Neural cell (in vitro differentiated cells): Measurements from ENCODE around the gene MAGIX. TPM values are rescaled to one million over a fixed set of nuclear protein-coding genes. Genes with fewer than 3 reads are reported as not detected.

Source experiments
- H2AFZ ChIP-seq: fragments of 200-600, 300-800 bp; sonication (generic), shearing (Covaris generic); 2 replicates; pipeline ENCODE4 v1.6.0; 2014; ENCODE audit warnings: low read depth, mild to moderate bottlenecking, antibody characterized with exemption, low read length, moderate library complexity
- H3F3A ChIP-seq: fragments of 200-600 bp; shearing (Covaris generic); 2 replicates; pipeline ENCODE4 v1.6.1; 2016; ENCODE audit warnings: mild to moderate bottlenecking, moderate library complexity, mixed read lengths, antibody characterized with exemption, low read length; ENCODE audit not compliant: insufficient read depth, poor library complexity, severe bottlenecking
- H3K27ac ChIP-seq: fragments of 200-600, 300-800 bp; sonication (generic), shearing (Covaris generic); 2 replicates; pipeline ENCODE4 v1.5.1; 2014; ENCODE audit warnings: mild to moderate bottlenecking, low read length, moderate library complexity
- H3K27me3 ChIP-seq: fragments of 300-800, 200-600 bp; sonication (generic), shearing (Covaris generic); 2 replicates; pipeline ENCODE4 v1.6.0; 2014; ENCODE audit warnings: mild to moderate bottlenecking, low read depth, low read length, moderate library complexity; ENCODE audit not compliant: insufficient read depth
- H3K36me3 ChIP-seq: fragments of 300-800, 200-600 bp; sonication (generic), shearing (Covaris generic); 2 replicates; pipeline ENCODE4 v1.5.1; 2014; ENCODE audit warnings: mild to moderate bottlenecking, antibody characterized with exemption, low read length, moderate library complexity; ENCODE audit not compliant: insufficient read depth
- H3K4me2 ChIP-seq: fragments of 300-800, 200-600 bp; sonication (generic), shearing (Covaris generic); 2 replicates; pipeline ENCODE4 v1.6.0; 2014; ENCODE audit warnings: mild to moderate bottlenecking, low read length
- H3K4me3 ChIP-seq: fragments of 300-800, 200-600 bp; sonication (generic), shearing (Covaris generic); 2 replicates; pipeline ENCODE4 v1.5.1; 2014; ENCODE audit warnings: mild to moderate bottlenecking, low read length, moderate library complexity
- H3K79me2 ChIP-seq: fragments of 200-600 bp; shearing (Covaris generic); replicated peaks from 2 replicates; pipeline ENCODE4 v1.6.0; 2014; ENCODE audit warnings: mild to moderate bottlenecking, low read length, moderate library complexity; ENCODE audit not compliant: insufficient read depth
- H3K9ac ChIP-seq: fragments of 300-800, 200-600 bp; sonication (generic), shearing (Covaris generic); 2 replicates; pipeline ENCODE4 v1.6.1; 2016; ENCODE audit warnings: mild to moderate bottlenecking, low read length, mixed read lengths
- H3K9me2 ChIP-seq: fragments of 200-600 bp; shearing (Covaris generic); 2 replicates; pipeline ENCODE4 v1.6.1; 2016; ENCODE audit warnings: mild to moderate bottlenecking, low read length, mixed read lengths; ENCODE audit not compliant: insufficient read depth
- H3K9me3 ChIP-seq: fragments of 200-600, 300-800 bp; sonication (generic), shearing (Covaris generic); 2 replicates; pipeline ENCODE4 v1.6.1; 2016; ENCODE audit warnings: mild to moderate bottlenecking, mixed run types, low read length, moderate library complexity, mixed read lengths
- H4K20me1 ChIP-seq: fragments of 200-600 bp; shearing (Covaris generic); 2 replicates; pipeline ENCODE4 v1.6.1; 2016; ENCODE audit warnings: mild to moderate bottlenecking, mixed run types; ENCODE audit not compliant: insufficient read depth
- CTCF ChIP-seq: fragments of 450-650 bp; IDR thresholded peaks from 2 replicates; pipeline ENCODE4 v1.5.1; 2014; ENCODE audit warnings: antibody characterized with exemption, mild to moderate bottlenecking, moderate library complexity; ENCODE audit not compliant: poor library complexity, severe bottlenecking
- EP300 ChIP-seq: fragments of 450-650 bp; conservative IDR thresholded peaks from 2 replicates; pipeline ENCODE4 v1.6.1; 2014; ENCODE audit warnings: antibody characterized with exemption, mild to moderate bottlenecking, moderate library complexity; ENCODE audit not compliant: poor library complexity, severe bottlenecking
- EZH2 ChIP-seq: fragments of 200-600, 300-800 bp; shearing (Covaris generic), sonication (generic); IDR thresholded peaks from 2 replicates; pipeline ENCODE4 v1.6.1; 2014; ENCODE audit warnings: antibody characterized with exemption, low read length, borderline replicate concordance, mild to moderate bottlenecking; ENCODE audit not compliant: insufficient read depth, poor library complexity, severe bottlenecking
- MXI1 ChIP-seq: fragments of 450-650 bp; conservative IDR thresholded peaks from 2 replicates; pipeline ENCODE4 v1.6.1; 2014; ENCODE audit warnings: antibody characterized with exemption, mild to moderate bottlenecking; ENCODE audit not compliant: poor library complexity, severe bottlenecking
- POLR2AphosphoS5 ChIP-seq: IDR thresholded peaks from 2 replicates; pipeline ENCODE4 v1.6.1; 2012
- RAD21 ChIP-seq: fragments of 450-650 bp; conservative IDR thresholded peaks from 2 replicates; pipeline ENCODE4 v1.6.1; 2014; ENCODE audit warnings: antibody characterized with exemption, mild to moderate bottlenecking, moderate library complexity
- REST ChIP-seq: IDR thresholded peaks from 2 replicates; pipeline ENCODE4 v1.6.1; 2012; ENCODE audit warnings: borderline replicate concordance
- SMC3 ChIP-seq: fragments of 450-650 bp; conservative IDR thresholded peaks from 2 replicates; pipeline ENCODE4 v1.6.1; 2014; ENCODE audit warnings: antibody characterized with exemption, mild to moderate bottlenecking, moderate library complexity; ENCODE audit not compliant: poor library complexity
- TAF1 ChIP-seq: IDR thresholded peaks from 2 replicates; pipeline ENCODE4 v1.6.1; 2012; ENCODE audit warnings: low read depth
- polyA plus RNA-seq: library from polyadenylated mRNA; depleted of rRNA; stranded (reverse); fragments of >200 nt; gene quantifications from 2 replicates; pipeline ENCODE4 v1.2.3, GENCODE V29; 2014

Gene MAGIX
- polyA plus RNA-seq, 1 donor from 2014 or later = 4.2 TPM

DNA sequence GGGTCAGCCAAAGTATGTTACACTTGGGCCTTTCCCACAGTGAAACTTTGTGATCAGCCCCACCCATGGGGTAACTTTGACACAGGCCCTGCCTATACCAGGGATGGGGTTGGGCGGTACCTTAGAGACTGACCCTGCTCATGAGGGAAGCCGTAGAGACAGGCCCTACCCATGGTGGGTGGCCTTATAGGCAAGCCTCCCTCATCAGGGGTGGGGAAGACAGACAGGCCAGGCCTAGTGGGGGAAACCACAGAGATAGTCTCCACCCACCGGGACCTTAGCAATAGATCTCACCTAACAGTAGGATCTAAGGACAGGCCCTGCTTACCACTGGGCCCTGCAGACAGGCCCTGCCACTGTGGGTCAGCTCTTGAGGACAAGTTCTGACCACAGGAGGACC, 16.0 kb downstream of the MAGIX start:
- no peak overlapping the region for H3K9ac ChIP-seq
- H4K20me1 ChIP-seq = no peaks in the 10 kb centered on the region
- no peaks in the 10 kb centered on the region for H3K9me2 ChIP-seq
- no peaks in the 10 kb centered on the region for H3K9me3 ChIP-seq
- no peak for TF ChIP-seq TAF1
- H3K4me3 ChIP-seq = no peak overlapping the region
- no peaks in the 10 kb centered on the region for H3F3A ChIP-seq
- H3K4me2 ChIP-seq = no peak overlapping the region
- no peak overlapping the region for H2AFZ ChIP-seq
- H3K36me3 ChIP-seq = no peaks in the 10 kb centered on the region
- H3K27me3 ChIP-seq = no peaks in the 10 kb centered on the region
- no peak overlapping the region for H3K27ac ChIP-seq
- H3K79me2 ChIP-seq = no peaks in the 10 kb centered on the region

GRCh38 chrX:49179358-49179757, 16.8 kb downstream of the MAGIX start:
- no peaks in the 10 kb centered on the region for H4K20me1 ChIP-seq
- H2AFZ ChIP-seq = no peak overlapping the region
- H3K9me2 ChIP-seq = no peaks in the 10 kb centered on the region
- H3K4me2 ChIP-seq = no peak overlapping the region
- no peak overlapping the region for H3K4me3 ChIP-seq
- no peaks in the 10 kb centered on the region for H3K27me3 ChIP-seq
- no peaks in the 10 kb centered on the region for H3F3A ChIP-seq
- H3K27ac ChIP-seq = no peak overlapping the region
- no peaks in the 10 kb centered on the region for H3K79me2 ChIP-seq
- no peak overlapping the region for H3K9ac ChIP-seq
- no peak for TF ChIP-seq POLR2AphosphoS5
- TF ChIP-seq TAF1 = no peak
- TF ChIP-seq EZH2 = no peak
- no peaks in the 10 kb centered on the region for H3K36me3 ChIP-seq
- H3K9me3 ChIP-seq = no peaks in the 10 kb centered on the region

DNA sequence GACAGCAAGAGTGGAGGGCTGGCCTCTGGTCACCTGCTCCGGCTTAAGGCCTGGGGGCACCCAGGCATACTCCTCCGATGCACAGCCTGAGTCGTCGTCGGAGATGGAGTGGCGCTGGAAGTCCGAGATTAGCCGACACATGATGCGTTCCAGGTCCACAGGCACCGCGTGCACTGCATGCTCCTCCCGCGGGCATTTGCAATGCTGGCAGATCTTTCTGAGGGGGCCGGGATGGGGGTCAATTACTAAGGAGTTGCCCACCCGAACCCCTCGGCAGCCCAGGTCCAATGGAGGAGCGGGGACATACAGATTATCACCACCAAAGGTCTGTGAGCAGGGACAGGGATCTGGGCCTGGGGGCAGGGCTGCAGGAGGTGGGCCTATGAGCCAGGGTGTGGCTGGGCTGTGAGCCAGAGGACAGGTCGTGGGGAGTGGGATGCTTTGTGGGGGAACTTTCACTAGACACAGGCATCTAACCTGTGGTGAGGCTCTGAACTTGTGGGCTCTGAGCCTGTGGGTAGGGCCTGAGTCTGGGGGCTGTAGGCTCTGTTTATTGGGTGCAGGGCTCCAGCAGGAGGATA, 21.2 kb downstream of the MAGIX start:
- Histone ChIP-seq H3K9me3 (no peaks in the 10 kb centered on the region), H3K4me2 (no peak overlapping the region), H3K27ac (no peak overlapping the region), H3K27me3 (no peaks in the 10 kb centered on the region), H3K79me2 (no peaks in the 10 kb centered on the region), H3K4me3 (no peak overlapping the region), H3K9me2 (no peaks in the 10 kb centered on the region), H3F3A (no peaks in the 10 kb centered on the region), H3K36me3 (no peaks in the 10 kb centered on the region), H4K20me1 (no peaks in the 10 kb centered on the region), H2AFZ (no peak overlapping the region), H3K9ac (no peak overlapping the region)
- TF ChIP-seq REST (no peak), MXI1 (no peak), CTCF (no peak), TAF1 (no peak), EZH2 (no peak), RAD21 (no peak), SMC3 (no peak), POLR2AphosphoS5 (no peak), EP300 (no peak)
